Medulla oblongata (tissue), 1 donor: ENCODE data around the gene TECR.
"Not testable (repeated sequence)": the region's sequence is repeated elsewhere in the genome, so short reads cannot be mapped to it uniquely, and the experiment has no call there.

Experiments
- DNase-seq: peaks from one replicate; pipeline ENCODE4 v3.0.0-alpha.2; 2015; ENCODE audit errors: extremely low spot score

TECR gene

GRCh38 chr19:14536926-14537692 is 7.7 kb downstream of the TECR start:
- no peak for DNase-seq

GRCh38 chr19:14540741-14541525 is 11.5 kb downstream of the TECR start:
- DNase-seq, result no peak

- not testable (repeated sequence) for DNase-seq
These were observed 12.6 kb downstream of the TECR start for GRCh38 chr19:14541979-14542378.

- no peak for DNase-seq
These were observed 13.4 kb downstream of the TECR start for GRCh38 chr19:14542711-14543328.

- DNase-seq, result no peak
These were observed 14.7 kb downstream of the TECR start for GRCh38 chr19:14544047-14544446.

- DNase-seq, result peak; percentile 96
These were observed 15.8 kb downstream of the TECR start for GRCh38 chr19:14544977-14545715.

GRCh38 chr19:14545716-14546082 is 16.3 kb downstream of the TECR start:
- no peak for DNase-seq

- DNase-seq, result no peak
These were observed 20.9 kb downstream of the TECR start for GRCh38 chr19:14550201-14550754.

- peak; percentile 57 for DNase-seq
These were observed 22.0 kb downstream of the TECR start for GRCh38 chr19:14551134-14552005.

GRCh38 chr19:14552006-14552360 is 22.6 kb downstream of the TECR start:
- DNase-seq, result not testable (repeated sequence)

- DNase-seq, result no peak
These were observed 23.9 kb downstream of the TECR start for GRCh38 chr19:14553042-14553938.

- DNase-seq, result no peak
These were observed 24.5 kb downstream of the TECR start for GRCh38 chr19:14553939-14554243.

GRCh38 chr19:14554382-14554812 is 25.0 kb downstream of the TECR start:
- peak; percentile 70 for DNase-seq

GRCh38 chr19:14555918-14556661 is 26.7 kb downstream of the TECR start:
- DNase-seq, result no peak

- peak; percentile 88 for DNase-seq
These were observed 27.3 kb downstream of the TECR start for GRCh38 chr19:14556662-14557188.

GRCh38 chr19:14558370-14559066 is 29.1 kb downstream of the TECR start:
- DNase-seq, result no peak

- DNase-seq, result no peak
These were observed 30.8 kb downstream of the TECR start for GRCh38 chr19:14559916-14560775.
